ENCODE measurements around the gene KIAA1755. TPM values are rescaled to one million over a fixed set of nuclear protein-coding genes. Genes with fewer than 3 reads are reported as not detected.

Gene KIAA1755
- total RNA-seq, 4 donors from 2014 or later: 0.24 to 9.9 (median 1.6) TPM

DNA sequence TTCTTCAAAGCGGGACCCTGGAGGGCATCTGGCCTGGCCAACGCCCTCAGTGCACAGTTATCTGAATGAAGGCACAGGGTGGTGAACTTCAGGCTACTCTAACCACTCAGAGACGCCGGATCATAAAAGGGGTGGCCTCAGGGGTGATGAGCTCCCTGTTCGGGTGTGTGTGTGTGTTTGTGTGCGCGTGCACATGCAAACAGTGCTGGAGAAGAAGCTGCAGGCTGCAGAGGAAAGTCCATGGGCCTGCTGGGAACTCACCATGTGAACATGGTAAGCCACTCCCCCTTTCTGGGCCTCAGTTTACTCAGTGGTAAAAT, 42.0 kb downstream of the KIAA1755 start:
- no peak for DNase-seq (ENCODE audit: low spot score)
- no peak for ATAC-seq (ENCODE audit: low FRiP score)
- TF ChIP-seq, protein P1, sequence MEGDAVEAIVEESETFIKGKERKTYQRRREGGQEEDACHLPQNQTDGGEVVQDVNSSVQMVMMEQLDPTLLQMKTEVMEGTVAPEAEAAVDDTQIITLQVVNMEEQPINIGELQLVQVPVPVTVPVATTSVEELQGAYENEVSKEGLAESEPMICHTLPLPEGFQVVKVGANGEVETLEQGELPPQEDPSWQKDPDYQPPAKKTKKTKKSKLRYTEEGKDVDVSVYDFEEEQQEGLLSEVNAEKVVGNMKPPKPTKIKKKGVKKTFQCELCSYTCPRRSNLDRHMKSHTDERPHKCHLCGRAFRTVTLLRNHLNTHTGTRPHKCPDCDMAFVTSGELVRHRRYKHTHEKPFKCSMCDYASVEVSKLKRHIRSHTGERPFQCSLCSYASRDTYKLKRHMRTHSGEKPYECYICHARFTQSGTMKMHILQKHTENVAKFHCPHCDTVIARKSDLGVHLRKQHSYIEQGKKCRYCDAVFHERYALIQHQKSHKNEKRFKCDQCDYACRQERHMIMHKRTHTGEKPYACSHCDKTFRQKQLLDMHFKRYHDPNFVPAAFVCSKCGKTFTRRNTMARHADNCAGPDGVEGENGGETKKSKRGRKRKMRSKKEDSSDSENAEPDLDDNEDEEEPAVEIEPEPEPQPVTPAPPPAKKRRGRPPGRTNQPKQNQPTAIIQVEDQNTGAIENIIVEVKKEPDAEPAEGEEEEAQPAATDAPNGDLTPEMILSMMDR (IDR thresholded peaks at IDR 0.05): no peak

DNA sequence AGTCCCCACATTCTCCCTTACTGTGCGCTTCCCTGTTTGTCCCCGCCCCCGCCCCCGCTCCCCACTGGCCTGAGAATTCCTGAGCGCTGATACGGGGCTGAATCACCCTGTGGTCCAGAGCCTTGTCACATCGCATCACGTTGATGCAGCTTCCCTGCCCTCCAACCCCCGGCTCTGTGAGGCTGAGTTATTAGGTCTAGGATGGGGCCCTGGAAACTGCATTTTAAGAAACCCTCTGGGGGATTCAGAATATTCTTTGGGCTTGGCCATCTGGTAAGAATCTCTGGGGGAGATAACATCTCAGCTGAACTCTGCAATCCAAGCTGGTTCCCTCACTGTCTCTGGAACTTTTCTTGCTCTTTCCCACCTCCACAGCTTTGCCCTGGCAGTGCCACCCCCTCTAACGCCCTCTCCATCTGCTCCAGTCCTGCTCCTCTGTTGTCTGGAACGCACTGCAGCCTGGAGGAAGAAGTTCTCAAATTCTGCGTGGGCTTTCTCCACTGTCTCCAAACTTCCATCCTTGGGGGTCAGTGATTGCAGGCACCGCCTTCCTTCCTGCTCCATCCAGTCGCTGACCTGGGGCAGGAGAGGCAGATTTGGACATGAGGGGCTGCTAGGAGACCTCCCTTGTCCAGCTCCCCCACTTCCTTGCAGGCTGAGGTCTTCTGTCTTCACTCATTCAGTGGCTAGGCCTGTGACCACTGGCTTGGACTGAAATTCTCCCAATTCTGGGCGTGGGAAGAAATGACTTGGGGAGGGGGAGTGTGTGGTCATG, 42.6 kb downstream of the KIAA1755 start:
- ATAC-seq (ENCODE audit: low FRiP score) (peak; percentile 61), DNase-seq (ENCODE audit: low spot score) (peak; percentile 44)
- TF ChIP-seq, protein P1 (IDR thresholded peaks at IDR 0.05): no peak

DNA sequence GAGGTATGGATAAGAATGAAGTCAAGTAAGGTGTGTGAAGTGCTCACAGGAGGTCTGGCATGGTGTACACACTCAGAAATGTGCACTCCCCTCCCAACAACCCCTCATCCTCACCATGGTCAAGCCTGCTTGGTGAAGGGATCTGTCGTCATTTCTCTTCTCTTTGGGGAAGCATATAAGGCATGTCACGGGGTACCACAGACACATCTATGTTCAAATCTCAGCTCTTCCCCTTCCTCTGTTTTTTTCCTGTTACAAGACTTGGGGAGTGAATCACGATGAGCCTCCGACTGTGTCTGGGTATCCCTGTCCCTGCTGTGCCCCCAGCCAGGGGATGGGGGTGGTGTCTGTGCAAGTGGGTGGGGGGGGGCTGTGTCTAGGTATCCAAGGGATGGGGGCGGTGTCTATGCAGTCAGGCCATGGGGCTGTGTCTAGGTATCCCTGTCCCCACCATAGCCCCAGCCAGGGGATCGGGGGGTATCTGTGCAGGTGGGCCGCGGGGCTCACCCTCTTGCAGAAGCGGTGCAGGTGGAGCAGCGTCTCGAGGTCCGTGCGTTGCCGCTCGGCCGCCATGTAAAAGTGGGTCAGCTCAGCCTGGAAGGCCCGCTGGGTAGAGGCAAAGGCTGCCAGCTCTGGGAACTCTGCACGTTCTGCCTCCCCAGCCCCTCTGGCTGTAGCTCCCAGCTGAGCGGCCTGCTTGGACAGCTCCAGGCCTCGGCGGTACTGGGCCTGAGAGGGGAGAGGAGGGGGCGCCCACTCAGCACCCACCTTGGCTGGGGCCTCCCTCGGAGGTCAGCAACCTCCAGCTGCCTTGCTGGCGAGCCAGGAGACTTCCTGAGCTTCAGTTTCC, 43.6 kb downstream of the KIAA1755 start:
- TF ChIP-seq, protein P1 (IDR thresholded peaks at IDR 0.05): no peak
- DNase-seq (ENCODE audit: low spot score): no peak
- ATAC-seq (ENCODE audit: low FRiP score): no peak

DNA sequence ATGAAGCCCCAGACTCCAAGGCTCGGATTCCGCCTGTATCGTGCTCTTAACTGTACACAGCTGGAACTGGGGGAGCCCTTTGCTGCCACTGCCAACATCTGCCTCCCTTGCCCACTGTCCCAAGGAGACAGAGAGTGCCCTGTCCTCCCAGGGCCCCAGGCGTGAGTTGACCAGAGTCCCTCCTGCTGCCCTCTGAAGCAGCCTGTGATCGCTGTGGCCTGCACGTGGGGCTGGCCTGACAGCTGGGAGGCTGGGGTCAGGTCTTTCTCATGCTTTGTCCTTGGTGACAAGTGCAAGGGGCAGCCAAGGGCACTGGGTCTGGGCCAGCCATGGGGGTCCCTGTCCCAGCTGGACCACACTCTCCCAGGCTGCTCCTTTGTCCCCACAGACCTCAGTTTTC, 44.3 kb downstream of the KIAA1755 start:
- no peak for ATAC-seq (ENCODE audit: low FRiP score)
- no peak for DNase-seq (ENCODE audit: low spot score)
- TF ChIP-seq, protein P1 (IDR thresholded peaks at IDR 0.05): no peak

GRCh38 chr20:38215194-38216182, 45.0 kb downstream of the KIAA1755 start:
- DNase-seq (ENCODE audit: low spot score) (no peak), ATAC-seq (ENCODE audit: low FRiP score) (no peak)
- TF ChIP-seq, protein P1 (IDR thresholded peaks at IDR 0.05): no peak

GRCh38 chr20:38214256-38215193, 46.0 kb downstream of the KIAA1755 start:
- TF ChIP-seq, protein P1 (IDR thresholded peaks at IDR 0.05): no peak
- DNase-seq (ENCODE audit: low spot score) (no peak), ATAC-seq (ENCODE audit: low FRiP score) (no peak)

Measured in omental fat pad (tissue), 4 donors.